OCI-LY3 (cell line): Measurements from ENCODE around the gene CDCP1.

Experiments used
- EZH2phosphoT487 ChIP-seq: fragments of 200-600 bp; shearing (Covaris generic); IDR thresholded peaks from 2 replicates; pipeline ENCODE4 v1.6.1; 2018; ENCODE audit warnings: antibody characterized with exemption, mixed run types, low read depth
- TF ChIP-seq, protein P1 (sequence below): fragments of 200-600, 300-600 bp; sonication (generic); IDR thresholded peaks from 2 replicates; pipeline ENCODE4 v1.5.1; 2014; ENCODE audit warnings: antibody characterized with exemption, low read length, low read depth

DNA sequence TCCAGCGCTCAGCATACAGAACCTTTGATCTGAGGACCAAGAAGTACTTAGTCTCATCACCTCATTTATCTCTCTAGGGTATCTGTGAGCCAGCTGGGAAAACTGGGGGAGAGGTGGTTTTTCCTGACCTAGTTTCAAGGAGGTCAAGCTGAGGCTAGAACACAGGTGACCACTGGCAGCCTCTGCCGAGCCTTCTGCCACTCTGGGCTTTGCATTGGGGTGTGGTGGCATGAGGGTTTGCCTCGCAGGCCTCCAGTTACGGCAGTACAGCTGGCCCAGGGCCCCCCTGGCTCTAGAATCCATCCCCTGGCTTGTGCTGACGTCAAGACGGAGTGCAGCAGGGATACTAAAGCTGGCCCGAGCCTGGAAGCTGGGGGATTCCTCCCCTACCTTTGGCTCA, 34.7 kb upstream of the CDCP1 start:
- TF ChIP-seq, protein P1, sequence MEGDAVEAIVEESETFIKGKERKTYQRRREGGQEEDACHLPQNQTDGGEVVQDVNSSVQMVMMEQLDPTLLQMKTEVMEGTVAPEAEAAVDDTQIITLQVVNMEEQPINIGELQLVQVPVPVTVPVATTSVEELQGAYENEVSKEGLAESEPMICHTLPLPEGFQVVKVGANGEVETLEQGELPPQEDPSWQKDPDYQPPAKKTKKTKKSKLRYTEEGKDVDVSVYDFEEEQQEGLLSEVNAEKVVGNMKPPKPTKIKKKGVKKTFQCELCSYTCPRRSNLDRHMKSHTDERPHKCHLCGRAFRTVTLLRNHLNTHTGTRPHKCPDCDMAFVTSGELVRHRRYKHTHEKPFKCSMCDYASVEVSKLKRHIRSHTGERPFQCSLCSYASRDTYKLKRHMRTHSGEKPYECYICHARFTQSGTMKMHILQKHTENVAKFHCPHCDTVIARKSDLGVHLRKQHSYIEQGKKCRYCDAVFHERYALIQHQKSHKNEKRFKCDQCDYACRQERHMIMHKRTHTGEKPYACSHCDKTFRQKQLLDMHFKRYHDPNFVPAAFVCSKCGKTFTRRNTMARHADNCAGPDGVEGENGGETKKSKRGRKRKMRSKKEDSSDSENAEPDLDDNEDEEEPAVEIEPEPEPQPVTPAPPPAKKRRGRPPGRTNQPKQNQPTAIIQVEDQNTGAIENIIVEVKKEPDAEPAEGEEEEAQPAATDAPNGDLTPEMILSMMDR: no peak
- TF ChIP-seq EZH2phosphoT487: no peak
